SK-N-SH (cell line): ENCODE results near the gene DPEP2NB. TPM values are rescaled to one million over a fixed set of nuclear protein-coding genes. Genes with fewer than 3 reads are reported as not detected.
A peak's percentile ranks its signal among the peaks of the same experiment; 100 is the strongest.

Source experiments
- CTCF ChIA-PET: fragments of 300-600, 350-600 bp; formaldehyde crosslinking; extraction: SDS; loops from one replicate; lab custom pipeline; 2021; lab: Yijun Ruan, JAX
- POLR2A ChIA-PET: fragments of 350-600 bp; sonication (Branson Sonifier 250); formaldehyde crosslinking; extraction: SDS; loops from one replicate; lab custom pipeline; 2020; ENCODE audit warnings: antibody characterized with exemption, inconsistent platforms; lab: Yijun Ruan, JAX
- DNase-seq: peaks from one replicate; pipeline ENCODE4 v3.0.0; 2012
- H2AFZ ChIP-seq: fragments of 200-600 bp; sonication (generic); 2 replicates; pipeline ENCODE4 v1.8.1; 2016; ENCODE audit warnings: antibody characterized with exemption, mild to moderate bottlenecking, low read depth
- H3F3A ChIP-seq: fragments of 200-600 bp; sonication (generic); replicated peaks from 2 replicates; pipeline ENCODE3; 2016; ENCODE audit warnings: antibody characterized with exemption, mild to moderate bottlenecking; ENCODE audit not compliant: insufficient read depth
- H3K27ac ChIP-seq, 2 experiments: fragments of 200-500 bp in 1 of 2; fragments of 200-600 bp in 1 of 2; sonication (Bioruptor generic) in 1 of 2; sonication (generic), shearing (Covaris generic) in 1 of 2; 2 replicates each; pipeline versions ENCODE4 v1.5.1 to v1.6.1; 2014 to 2016; ENCODE audit warnings: low read depth in 2 of 2, inconsistent platforms in 1 of 2, low read length in 1 of 2, mild to moderate bottlenecking in 1 of 2, mixed read lengths in 1 of 2
- H3K27me3 ChIP-seq: fragments of 200-600 bp; sonication (generic), shearing (Covaris generic); 2 replicates; pipeline ENCODE4 v1.6.1; 2016; ENCODE audit warnings: mixed run types; ENCODE audit not compliant: insufficient read depth
- H3K36me3 ChIP-seq, 2 experiments: fragments of 200-500 bp in 1 of 2; fragments of 200-600 bp in 1 of 2; sonication (Bioruptor generic) in 1 of 2; sonication (generic) in 1 of 2; replicated peaks in 1 of 2; 2 replicates each; pipeline versions ENCODE3 to v1.5.1; 2014 to 2016; ENCODE audit warnings: low read length in 1 of 2, mild to moderate bottlenecking in 1 of 2; ENCODE audit not compliant: insufficient read depth in 2 of 2, control insufficient read depth in 1 of 2
- H3K4me1 ChIP-seq, 2 experiments: fragments of 200-500 bp in 1 of 2; fragments of 200-600 bp in 1 of 2; sonication (Bioruptor generic) in 1 of 2; sonication (generic), shearing (Covaris generic) in 1 of 2; 2 replicates each; pipeline versions ENCODE4 v1.5.1 to v1.6.1; 2014 to 2016; ENCODE audit warnings: low read depth in 1 of 2, low read length in 1 of 2, mixed run types in 1 of 2; ENCODE audit not compliant: insufficient read depth in 2 of 2, control insufficient read depth in 1 of 2
- H3K4me2 ChIP-seq: fragments of 200-600 bp; sonication (generic), shearing (Covaris generic); 2 replicates; pipeline ENCODE4 v1.6.1; 2017; ENCODE audit warnings: mixed run types
- H3K4me3 ChIP-seq, 2 experiments: fragments of 200-500 bp in 1 of 2; fragments of 200-600 bp in 1 of 2; sonication (Bioruptor generic) in 1 of 2; sonication (generic), shearing (Covaris generic) in 1 of 2; 2 replicates each; pipeline versions ENCODE4 v1.5.1 to v1.8.1; 2014 to 2016; ENCODE audit warnings: low read depth in 2 of 2, inconsistent platforms in 1 of 2, low read length in 1 of 2, mild to moderate bottlenecking in 1 of 2, mixed read lengths in 1 of 2, moderate library complexity in 1 of 2
- H3K79me2 ChIP-seq: fragments of 200-600 bp; sonication (generic); 2 replicates; pipeline ENCODE4 v1.8.1; 2017; ENCODE audit warnings: mild to moderate bottlenecking; ENCODE audit not compliant: insufficient read depth
- H3K9ac ChIP-seq: fragments of 200-600 bp; sonication (generic); 2 replicates; pipeline ENCODE4 v1.6.1; 2017; ENCODE audit warnings: mixed run types
- H3K9me2 ChIP-seq: fragments of 200-600 bp; sonication (generic); 2 replicates; pipeline ENCODE4 v1.6.1; 2017; ENCODE audit warnings: mixed run types
- H3K9me3 ChIP-seq: fragments of 200-600 bp; sonication (generic); 2 replicates; pipeline ENCODE4 v1.6.1; 2017; ENCODE audit warnings: mixed run types, mild to moderate bottlenecking, moderate library complexity
- H4K20me1 ChIP-seq: fragments of 200-600 bp; sonication (generic); 2 replicates; pipeline ENCODE4 v1.6.1; 2017; ENCODE audit warnings: mild to moderate bottlenecking, mixed run types; ENCODE audit not compliant: insufficient read depth
- CTCF ChIP-seq: fragments of 200-600 bp; sonication (generic); IDR thresholded peaks from 2 replicates; pipeline ENCODE4 v1.6.1; 2017; ENCODE audit warnings: antibody characterized with exemption, mild to moderate bottlenecking, moderate library complexity
- FOSL2 ChIP-seq: IDR thresholded peaks from 2 replicates; pipeline ENCODE4 v1.4.0; 2012; ENCODE audit warnings: low read depth, mild to moderate bottlenecking, moderate library complexity, borderline replicate concordance
- FOXJ3 ChIP-seq: sonication (generic); formaldehyde crosslinking; IDR thresholded peaks from 2 replicates; pipeline ENCODE4 v1.5.1; 2020; ENCODE audit warnings: mild to moderate bottlenecking, missing genetic modification reagents
- FOXM1 ChIP-seq: IDR thresholded peaks from 2 replicates; pipeline ENCODE4 v1.4.0; 2012; ENCODE audit warnings: low read depth, mild to moderate bottlenecking
- IRF3 ChIP-seq: fragments of 150-350 bp; IDR thresholded peaks from 2 replicates; pipeline ENCODE4 v1.6.1; 2016; ENCODE audit warnings: mild to moderate bottlenecking, low read depth, low read length
- MAX ChIP-seq: IDR thresholded peaks from 2 replicates; pipeline ENCODE4 v1.4.0; 2012; ENCODE audit warnings: low read depth
- NFIC ChIP-seq: IDR thresholded peaks from 2 replicates; pipeline ENCODE4 v1.4.0; 2012; ENCODE audit warnings: borderline replicate concordance
- RCOR1 ChIP-seq: fragments of 150-350 bp; IDR thresholded peaks from 2 replicates; pipeline ENCODE4 v1.6.1; 2017; ENCODE audit warnings: antibody characterized with exemption, low read length
- RXRA ChIP-seq: IDR thresholded peaks from 2 replicates; pipeline ENCODE4 v1.4.0; 2012; ENCODE audit warnings: low read depth, mild to moderate bottlenecking, borderline replicate concordance
- YY1 ChIP-seq: IDR thresholded peaks from 2 replicates; pipeline ENCODE4 v1.4.0; 2012; ENCODE audit warnings: low read depth, mild to moderate bottlenecking
- WGBS: methylation state at CpG from one replicate; pipeline ENCODE4 v1.1.6; 2017; ENCODE audit warnings: low lambda C conversion rate; 5-methylcytosine and 5-hydroxymethylcytosine counted together
- polyA plus RNA-seq, 3 experiments: library from polyadenylated mRNA; depleted of rRNA; stranded (reverse); fragments of >200 nt; gene quantifications; 2 replicates each; pipeline ENCODE4 v1.2.3, GENCODE V29; 2012
- TF ChIP-seq, protein P1 (sequence below): IDR thresholded peaks from 2 replicates; pipeline ENCODE4 v1.4.0; 2012; ENCODE audit warnings: low read depth, borderline replicate concordance

DPEP2NB gene
- polyA plus RNA-seq, 1 of the 3 experiments (the other 2 are of a cell fraction), result not detected

GRCh38 chr16:67971111-67971510, 44.6 kb downstream of the DPEP2NB start:
- no peaks in the 10 kb centered on the region for H3K9me2 ChIP-seq
- POLR2A ChIA-PET, result no interaction called here
- no peak for TF ChIP-seq MAX
- TF ChIP-seq, all 33 proteins: peak for 0
- peaks cover 22% of the 10 kb centered on the region for H3K79me2 ChIP-seq
- DNase-seq, result no peak
- CTCF ChIA-PET, result interaction anchor here (1.0 to 1.8 kb wide), 3 partner anchors 11 to 21 kb away, joined by 3 to 4 read pairs (median 3); no protein-coding TSS in a partner anchor
- H3K36me3 ChIP-seq, result no peaks in the 10 kb centered on the region
- peaks cover 9 to 22% of the 10 kb centered on the region in 2 experiments; a peak in 3 of 4 replicates for H3K4me1 ChIP-seq
- peaks cover 12% of the 10 kb centered on the region for H4K20me1 ChIP-seq
- H3K27ac ChIP-seq, result no peak overlapping the region
- no peak overlapping the region for H3K4me3 ChIP-seq
- H3K27me3 ChIP-seq, result no peaks in the 10 kb centered on the region; the same call in 1 of the 2 replicates
- peaks cover 4% of the 10 kb centered on the region for H3F3A ChIP-seq
- no peak overlapping the region for H3K4me2 ChIP-seq
- H3K9me3 ChIP-seq, result no peaks in the 10 kb centered on the region
- 96% methylated on average over 9 of the region's 9 CpGs for WGBS
- no peak overlapping the region for H2AFZ ChIP-seq
- no peak overlapping the region for H3K9ac ChIP-seq

- Histone ChIP-seq H3K4me1 (peaks cover 15 to 30% of the 10 kb centered on the region in 2 experiments; a peak in 3 of 4 replicates), H4K20me1 (peaks cover 29% of the 10 kb centered on the region), H3K36me3 (peaks cover 8 to 10% of the 10 kb centered on the region in 2 experiments), H3K9me2 (no peaks in the 10 kb centered on the region), H3K27me3 (no peaks in the 10 kb centered on the region), H3K9me3 (no peaks in the 10 kb centered on the region), H3K9ac (no peak overlapping the region), H3K79me2 (peaks cover 39% of the 10 kb centered on the region), H3K4me2 (peak overlapping the region; percentile 96; the same call in 1 of the 2 replicates), H3F3A (peaks cover 4% of the 10 kb centered on the region), H2AFZ (peak overlapping the region; percentile 83), H3K4me3 (peak overlapping the region; percentile 73 to 79; a peak in 2 of 4 replicates), H3K27ac (no peak overlapping the region)
- CTCF ChIA-PET, result interaction anchor here (0.6 to 1.8 kb wide), 3 partner anchors 20 to 125 kb away, joined by 3 to 4 read pairs (median 3); no protein-coding TSS in a partner anchor
- WGBS, result 92% methylated on average over 39 of the region's 40 CpGs
- TF ChIP-seq IRF3 (no peak), YY1 (no peak), FOXJ3 (CRISPR knock-in tag) (no peak), NFIC (no peak), FOXM1 (no peak), RCOR1 (no peak), RXRA (no peak), FOSL2 (no peak), CTCF (no peak)
- TF ChIP-seq, protein P1, sequence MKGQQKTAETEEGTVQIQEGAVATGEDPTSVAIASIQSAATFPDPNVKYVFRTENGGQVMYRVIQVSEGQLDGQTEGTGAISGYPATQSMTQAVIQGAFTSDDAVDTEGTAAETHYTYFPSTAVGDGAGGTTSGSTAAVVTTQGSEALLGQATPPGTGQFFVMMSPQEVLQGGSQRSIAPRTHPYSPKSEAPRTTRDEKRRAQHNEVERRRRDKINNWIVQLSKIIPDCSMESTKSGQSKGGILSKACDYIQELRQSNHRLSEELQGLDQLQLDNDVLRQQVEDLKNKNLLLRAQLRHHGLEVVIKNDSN, result no peak
- POLR2A ChIA-PET, result no interaction called here
- DNase-seq, result no peak
These were observed 46.3 kb downstream of the DPEP2NB start for GRCh38 chr16:67969254-67970039.
